NCI-H2196 treated with DMSO at 0.1 percent for 48 hours (cell line): ENCODE data around the gene BAHD1.

Experiments
- DNase-seq: peaks from one replicate; lab custom pipeline; 2025; ENCODE audit not compliant: unreplicated experiment; lab: John Stamatoyannopoulos, UW

BAHD1 gene

DNA sequence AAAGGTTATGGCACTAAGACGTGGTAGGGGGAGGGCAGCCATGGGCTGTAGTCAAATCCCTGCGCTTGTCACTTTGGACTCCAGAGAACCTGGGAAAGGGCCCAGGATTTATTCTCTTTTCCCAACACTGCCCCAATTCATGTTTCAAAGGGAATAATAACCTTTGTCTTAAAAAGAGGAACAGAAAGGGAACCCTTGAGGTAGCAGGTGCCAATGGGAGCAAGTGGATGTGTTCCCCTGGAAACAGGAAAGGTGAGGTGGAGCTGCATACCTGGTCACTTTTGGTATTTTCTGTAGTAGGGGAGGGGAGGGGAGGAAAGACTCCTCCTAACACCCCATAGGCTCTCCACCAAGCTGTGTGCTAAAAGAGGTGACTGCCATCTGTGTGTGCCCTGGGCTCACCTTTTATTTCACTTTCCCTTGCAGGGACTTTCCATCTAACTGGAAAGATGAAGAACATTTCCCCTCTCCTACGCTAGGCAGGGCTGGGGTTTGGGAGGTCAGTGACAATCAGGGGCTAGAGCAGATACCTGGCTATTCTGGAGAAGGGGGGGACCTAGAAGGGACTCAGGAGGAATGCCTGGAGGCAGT, 23.9 kb downstream of the BAHD1 start:
- DNase-seq = no peak

DNA sequence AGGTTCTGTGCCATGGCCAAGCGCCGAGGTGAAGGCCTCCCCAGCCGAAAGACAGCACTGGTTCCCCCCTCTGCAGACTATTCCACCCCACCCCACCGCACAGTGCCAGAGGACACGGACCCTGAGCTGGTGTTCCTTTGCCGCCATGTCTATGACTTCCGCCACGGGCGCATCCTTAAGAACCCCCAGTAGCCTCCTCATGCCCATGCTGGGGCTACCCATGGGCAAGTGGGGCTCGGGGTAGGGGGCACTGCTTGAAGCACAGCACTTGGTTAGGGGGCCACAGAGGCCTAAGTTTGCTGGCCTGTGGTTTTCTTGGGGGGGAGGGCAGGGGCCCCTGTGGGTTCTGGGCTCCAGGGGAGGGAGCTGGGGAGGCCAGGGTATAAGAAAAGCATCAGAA, 25.2 kb downstream of the BAHD1 start:
- DNase-seq = no peak

GRCh38 chr15:40466426-40467260, 25.9 kb downstream of the BAHD1 start:
- no peak for DNase-seq

GRCh38 chr15:40467261-40467615, 26.5 kb downstream of the BAHD1 start:
- DNase-seq = no peak

- DNase-seq = no peak
Observed at GRCh38 chr15:40468898-40469331, 28.2 kb downstream of the BAHD1 start.

DNA sequence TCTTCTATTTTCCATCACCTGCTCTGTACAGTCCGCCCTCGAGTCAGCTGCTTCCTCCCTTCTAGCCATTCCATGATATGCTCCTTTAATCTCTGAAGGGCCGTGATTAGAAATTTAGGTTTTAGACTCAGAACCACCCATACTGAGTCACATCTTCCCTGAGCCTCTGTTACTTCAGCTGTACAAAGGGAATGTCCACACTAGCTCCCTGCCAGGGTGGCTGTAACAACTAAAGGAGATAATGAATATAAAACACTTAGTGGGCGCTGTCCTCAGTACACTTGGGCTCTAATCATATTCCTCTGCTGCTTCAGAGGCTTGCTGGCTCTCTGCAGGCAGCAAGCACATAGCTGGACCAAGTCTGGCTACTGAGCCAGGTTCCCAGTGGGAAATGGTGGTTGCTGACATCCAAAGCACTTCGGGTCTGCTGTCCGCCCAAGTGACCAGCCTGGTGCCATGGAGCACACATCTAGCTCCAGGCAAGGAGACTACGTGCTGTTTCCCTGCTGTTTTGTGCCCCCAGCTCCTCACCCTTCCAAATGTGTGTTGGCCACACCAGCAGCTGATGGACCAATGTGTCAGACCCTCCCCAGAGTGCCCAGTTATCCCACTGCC, 29.1 kb downstream of the BAHD1 start:
- DNase-seq = no peak

DNA sequence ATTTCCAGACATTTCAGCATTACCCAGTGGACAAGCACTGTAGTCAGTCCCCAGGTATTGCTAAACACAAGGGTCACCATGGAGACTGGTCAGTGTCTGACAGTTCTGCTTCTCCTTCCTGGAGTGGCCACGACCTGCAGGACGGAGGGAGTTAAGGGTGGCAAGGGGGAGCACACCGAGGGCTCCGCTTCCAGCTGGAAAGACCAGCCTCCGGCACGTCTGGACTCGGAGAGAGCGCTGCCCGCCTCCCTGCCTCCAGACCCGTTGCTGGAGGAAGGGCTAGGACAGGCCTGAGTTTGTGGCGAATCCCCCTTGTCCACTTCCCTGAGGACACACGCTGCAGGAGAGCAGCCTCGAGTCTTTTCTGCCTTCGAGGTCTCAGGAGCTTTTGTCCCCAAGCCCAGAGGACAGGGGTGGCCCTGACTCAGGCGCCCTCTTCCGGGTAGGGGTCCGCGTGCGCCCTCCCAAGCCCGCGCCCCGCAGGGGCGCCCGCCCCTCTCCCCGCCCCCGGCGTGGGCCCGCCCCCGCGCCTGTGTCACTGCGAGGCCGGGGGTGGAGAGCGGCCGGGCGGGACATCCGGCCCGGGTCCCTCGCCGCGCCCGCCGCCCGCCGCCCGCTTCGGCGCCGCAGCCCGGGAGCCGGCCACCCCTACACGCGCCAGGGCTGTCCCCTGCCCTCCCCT, 29.8 kb downstream of the BAHD1 start, which contains the start of gene CHST14:
Gene CHST14, plus strand, starts transcription at position 562 of the 682 bp plus-strand sequence. CDS start 230 bp downstream, outside the sequence.
- DNase-seq = no peak

GRCh38 chr15:40471105-40471807, 30.5 kb downstream of the BAHD1 start:
- DNase-seq = no peak

DNA sequence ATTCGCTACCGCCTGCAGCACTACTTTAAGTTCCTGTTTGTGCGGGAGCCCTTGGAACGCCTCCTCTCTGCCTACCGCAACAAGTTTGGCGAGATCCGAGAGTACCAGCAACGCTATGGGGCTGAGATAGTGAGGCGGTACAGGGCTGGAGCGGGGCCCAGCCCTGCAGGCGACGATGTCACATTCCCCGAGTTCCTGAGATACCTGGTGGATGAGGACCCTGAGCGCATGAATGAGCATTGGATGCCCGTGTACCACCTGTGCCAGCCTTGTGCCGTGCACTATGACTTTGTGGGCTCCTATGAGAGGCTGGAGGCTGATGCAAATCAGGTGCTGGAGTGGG, 31.0 kb downstream of the BAHD1 start:
- DNase-seq = no peak

DNA sequence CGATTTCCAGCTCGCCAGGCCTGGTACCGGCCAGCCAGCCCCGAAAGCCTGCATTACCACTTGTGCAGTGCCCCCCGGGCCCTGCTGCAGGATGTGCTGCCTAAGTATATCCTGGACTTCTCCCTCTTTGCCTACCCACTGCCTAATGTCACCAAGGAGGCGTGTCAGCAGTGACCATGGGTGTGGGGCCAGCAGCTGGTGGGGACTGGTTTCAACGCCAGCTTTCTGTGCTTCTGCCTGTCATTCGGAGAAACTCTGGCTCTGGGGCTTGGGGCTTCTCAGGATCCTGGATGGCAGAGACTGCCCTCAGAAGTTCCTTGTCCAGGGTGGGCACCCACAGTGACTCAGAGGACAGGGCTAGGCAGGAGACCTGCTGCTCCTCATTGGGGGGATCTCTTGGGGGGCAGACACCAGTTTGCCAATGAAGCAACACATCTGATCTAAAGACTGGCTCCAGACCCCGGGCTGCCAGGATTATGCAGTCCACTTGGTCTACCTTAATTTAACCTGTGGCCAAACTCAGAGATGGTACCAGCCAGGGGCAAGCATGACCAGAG, 31.5 kb downstream of the BAHD1 start:
- no peak for DNase-seq

DNA sequence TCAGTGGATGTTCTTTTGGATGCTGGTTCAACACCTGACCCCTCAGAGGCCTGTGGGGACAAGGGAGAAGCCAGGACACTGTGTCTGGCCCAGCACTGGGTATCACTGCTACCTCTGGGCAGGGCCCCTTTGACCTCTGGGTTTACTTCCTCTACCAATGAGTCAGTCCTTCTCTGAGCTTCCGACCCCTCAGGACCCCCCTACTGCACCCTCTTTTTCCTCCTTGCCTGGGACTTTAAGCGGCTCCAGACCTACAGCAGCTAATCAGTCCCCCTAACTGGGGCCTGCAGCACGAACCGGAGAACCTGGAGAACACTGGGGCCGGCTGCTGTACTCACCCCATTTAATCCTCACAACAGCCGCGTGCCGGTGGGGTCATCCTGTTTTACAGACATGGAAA, 33.8 kb downstream of the BAHD1 start:
- no peak for DNase-seq

- no peak for DNase-seq
Observed at GRCh38 chr15:40477642-40478327, 37.0 kb downstream of the BAHD1 start.

DNA sequence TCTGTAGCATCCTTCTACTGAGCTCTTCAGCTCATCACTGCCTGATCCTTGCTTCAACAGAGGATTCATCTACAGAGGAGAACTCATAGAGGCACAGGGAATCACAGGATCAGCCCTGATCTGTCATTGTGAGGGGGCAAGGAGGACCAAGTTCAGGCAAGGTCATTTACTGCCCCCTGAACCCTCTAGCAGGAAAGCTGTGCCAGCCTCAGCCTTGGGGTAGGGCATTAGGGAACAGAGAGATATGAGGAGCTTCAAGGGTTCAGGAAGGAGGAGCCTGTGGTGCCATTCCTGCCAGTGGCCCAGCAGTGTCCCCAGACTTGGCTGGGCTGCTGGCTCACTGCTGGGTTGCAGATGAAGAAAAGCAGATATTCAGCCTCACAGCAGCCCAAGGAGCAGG, 38.3 kb downstream of the BAHD1 start:
- DNase-seq = no peak

DNA sequence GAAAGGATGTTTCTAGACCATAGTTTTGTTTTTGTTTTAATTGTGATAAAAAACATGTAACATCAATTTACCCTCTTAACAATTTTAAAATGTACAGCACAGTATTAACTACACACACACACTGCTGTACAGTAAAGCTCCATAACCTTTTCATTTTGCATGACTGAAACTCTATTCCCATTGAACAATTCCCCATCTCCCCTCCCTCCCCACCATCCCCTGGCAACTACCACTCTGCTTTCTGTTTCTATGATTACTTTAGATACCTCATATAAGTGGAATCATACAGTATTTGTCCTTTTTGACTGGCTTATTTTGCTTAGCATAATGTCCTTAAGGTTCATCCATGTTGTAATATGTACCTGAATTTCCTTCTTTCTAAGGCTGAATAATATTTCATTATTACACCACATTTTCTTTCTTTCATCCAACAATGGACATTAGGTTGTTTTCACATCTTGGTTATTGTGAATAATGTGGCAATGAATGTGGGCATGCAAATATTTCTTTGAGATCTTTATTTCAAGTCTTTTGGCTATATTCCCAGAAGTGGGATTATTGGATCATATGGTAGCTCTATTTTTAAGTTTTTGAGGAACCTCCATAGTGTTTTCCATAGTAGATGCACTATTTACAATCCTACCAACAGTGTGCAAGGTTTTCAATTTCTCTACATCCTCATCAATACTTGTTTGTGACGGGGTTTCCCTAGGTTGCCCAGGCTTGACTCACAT, 40.8 kb downstream of the BAHD1 start:
- no peak for DNase-seq

GRCh38 chr15:40483919-40484318, 43.2 kb downstream of the BAHD1 start:
- no peak for DNase-seq

GRCh38 chr15:40486066-40486770, 45.5 kb downstream of the BAHD1 start:
- no peak for DNase-seq

GRCh38 chr15:40487816-40488682, 47.3 kb downstream of the BAHD1 start:
- DNase-seq = peak; percentile 4
